Neuron (in vitro differentiated cells): ENCODE results near the gene PIK3R6.
"Not testable (repeated sequence)": the region's sequence is repeated elsewhere in the genome, so short reads cannot be mapped to it uniquely, and the experiment has no call there.

Experiments
- H2AFZ ChIP-seq: one replicate; pipeline ENCODE4 v1.6.1; 2013; ENCODE audit warnings: low read depth, mild to moderate bottlenecking, inconsistent platforms, low read length, moderate library complexity
- H3K27me3 ChIP-seq: one replicate; pipeline ENCODE4 v1.6.1; 2013; ENCODE audit warnings: low read length; ENCODE audit not compliant: insufficient read depth
- H3K36me3 ChIP-seq: one replicate; pipeline ENCODE4 v1.6.1; 2013; ENCODE audit warnings: low read length; ENCODE audit not compliant: insufficient read depth
- H3K4me1 ChIP-seq: one replicate; pipeline ENCODE4 v1.6.1; 2013; ENCODE audit warnings: low read length; ENCODE audit not compliant: insufficient read depth
- H3K4me3 ChIP-seq: 2 replicates; pipeline ENCODE4 v1.5.1; 2013; ENCODE audit warnings: mild to moderate bottlenecking, low read length, moderate library complexity
- H3K9me3 ChIP-seq: one replicate; pipeline ENCODE4 v1.6.1; 2013; ENCODE audit warnings: low read length

Gene PIK3R6

DNA sequence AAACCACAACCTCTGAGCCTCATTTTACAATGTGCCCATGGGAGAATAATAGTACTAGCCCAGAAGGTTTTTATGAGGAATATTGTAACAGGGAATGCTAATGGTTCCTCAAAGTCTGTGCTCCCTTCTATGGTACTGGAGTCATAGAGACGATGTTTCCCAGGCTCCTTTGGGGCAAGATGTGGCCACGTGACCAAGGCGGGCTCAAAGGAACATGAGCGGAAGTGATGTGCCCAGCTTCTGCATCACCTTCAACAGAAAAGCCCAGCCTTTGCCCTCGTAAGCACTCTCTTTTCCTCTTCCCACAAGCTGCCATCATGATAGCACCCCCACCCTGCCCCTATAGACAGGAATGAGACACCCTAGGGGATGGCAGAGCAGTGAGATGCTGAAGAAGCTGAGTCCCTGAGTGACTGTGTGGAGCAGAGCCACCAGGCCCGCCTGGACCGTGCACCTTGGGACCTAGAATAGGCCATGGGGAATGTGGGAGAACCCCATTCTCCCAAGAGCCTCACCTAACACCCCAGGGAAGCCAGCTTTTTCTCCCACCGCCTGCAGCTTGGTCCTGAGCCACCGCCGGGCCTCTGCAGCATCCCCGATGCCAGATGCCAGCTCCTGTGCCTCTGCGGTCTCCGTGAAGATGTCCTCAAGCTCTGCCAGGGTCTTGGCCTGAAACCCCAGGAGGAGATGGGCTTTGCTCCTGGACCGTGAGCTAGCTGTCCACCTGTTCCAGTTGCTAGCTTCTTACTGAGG lies 22.2 kb upstream of the PIK3R6 start:
- H3K4me3 ChIP-seq, result no peak overlapping the region
- H3K9me3 ChIP-seq, result no peaks in the 10 kb centered on the region
- H2AFZ ChIP-seq, result no peak overlapping the region
- H3K4me1 ChIP-seq, result no peaks in the 10 kb centered on the region
- H3K27me3 ChIP-seq, result no peaks in the 10 kb centered on the region
- no peaks in the 10 kb centered on the region for H3K36me3 ChIP-seq

DNA sequence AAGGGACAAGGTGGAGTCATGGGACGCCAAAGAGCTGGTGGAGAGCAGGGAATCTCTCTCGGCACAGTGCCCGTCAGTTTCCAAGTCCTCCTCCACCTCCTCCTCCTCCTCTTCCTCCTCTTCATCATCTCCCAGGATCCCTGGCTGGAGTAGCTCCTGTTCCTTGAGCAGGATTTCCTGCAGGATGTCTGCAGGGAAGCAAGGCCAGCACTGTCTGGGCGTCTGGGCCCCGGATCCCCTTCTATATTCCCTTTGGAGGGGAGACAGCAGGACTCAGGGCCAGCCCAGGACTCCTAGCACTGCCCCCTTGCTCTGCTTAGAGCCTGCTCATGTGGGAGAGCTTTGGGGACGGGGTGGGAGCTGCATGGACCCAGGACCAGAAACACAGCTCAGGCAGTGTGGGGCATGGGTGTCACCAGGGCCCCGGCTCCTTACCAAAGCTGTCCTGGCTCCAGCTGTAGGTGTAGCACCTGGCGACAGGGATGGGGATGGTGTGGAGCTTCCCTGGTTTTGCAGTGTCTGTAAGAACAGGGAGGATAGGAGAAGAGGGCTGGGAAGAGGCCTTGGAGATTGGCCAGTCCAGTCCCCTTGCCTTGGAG lies 21.3 kb upstream of the PIK3R6 start:
- H3K27me3 ChIP-seq, result no peaks in the 10 kb centered on the region

DNA sequence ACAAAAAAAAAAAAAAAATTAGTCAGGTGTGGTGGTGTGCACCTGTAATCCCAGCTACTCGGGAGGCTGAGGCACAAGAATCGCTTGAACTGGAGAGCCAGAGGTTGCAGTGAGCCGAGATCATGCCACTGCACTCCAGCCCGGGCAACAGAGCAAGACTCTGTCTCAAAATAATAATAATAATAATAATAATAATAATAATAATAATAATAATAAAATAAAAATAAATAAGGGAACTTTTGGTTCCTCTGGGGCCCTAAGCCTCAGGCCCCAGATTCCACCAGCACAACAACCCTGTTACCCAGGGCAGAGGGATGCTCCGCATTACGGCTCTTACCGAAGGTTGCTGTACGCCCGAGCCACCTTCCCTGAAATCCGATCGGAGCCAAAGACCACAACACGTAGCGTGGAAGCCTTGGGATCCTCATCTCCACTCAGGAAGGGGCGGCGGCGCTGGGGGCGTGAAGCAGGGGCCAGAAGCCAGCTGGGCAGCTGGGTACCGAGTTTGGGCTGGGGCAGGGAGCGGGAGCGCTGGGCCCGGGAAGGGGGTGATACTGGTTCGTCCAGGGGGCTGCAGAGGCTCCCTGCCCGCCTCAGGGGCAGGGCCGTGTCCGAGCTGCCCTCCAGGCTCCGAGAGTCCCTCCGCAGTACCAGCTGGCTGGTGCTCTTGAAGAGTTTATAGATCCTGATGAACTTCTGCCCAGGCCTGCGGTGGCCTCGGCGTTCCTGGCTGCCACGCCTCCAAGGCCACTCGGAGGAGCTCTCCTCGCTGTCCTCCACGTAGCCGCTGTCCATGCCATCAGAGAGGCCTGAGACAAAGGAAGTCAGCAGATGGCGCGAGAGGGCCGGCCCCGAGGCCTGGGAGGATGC lies 20.6 kb upstream of the PIK3R6 start:
- no peak overlapping the region for H2AFZ ChIP-seq
- no peaks in the 10 kb centered on the region for H3K36me3 ChIP-seq
- no peaks in the 10 kb centered on the region for H3K4me1 ChIP-seq
- H3K4me3 ChIP-seq, result no peak overlapping the region
- no peaks in the 10 kb centered on the region for H3K9me3 ChIP-seq
- H3K27me3 ChIP-seq, result no peaks in the 10 kb centered on the region

More for the DNA sequence above, 21.3 kb upstream of the PIK3R6 start:
- Histone ChIP-seq H3K9me3 (no peaks in the 10 kb centered on the region), H3K4me3 (no peak overlapping the region), H3K36me3 (no peaks in the 10 kb centered on the region), H2AFZ (no peak overlapping the region), H3K4me1 (no peaks in the 10 kb centered on the region)

DNA sequence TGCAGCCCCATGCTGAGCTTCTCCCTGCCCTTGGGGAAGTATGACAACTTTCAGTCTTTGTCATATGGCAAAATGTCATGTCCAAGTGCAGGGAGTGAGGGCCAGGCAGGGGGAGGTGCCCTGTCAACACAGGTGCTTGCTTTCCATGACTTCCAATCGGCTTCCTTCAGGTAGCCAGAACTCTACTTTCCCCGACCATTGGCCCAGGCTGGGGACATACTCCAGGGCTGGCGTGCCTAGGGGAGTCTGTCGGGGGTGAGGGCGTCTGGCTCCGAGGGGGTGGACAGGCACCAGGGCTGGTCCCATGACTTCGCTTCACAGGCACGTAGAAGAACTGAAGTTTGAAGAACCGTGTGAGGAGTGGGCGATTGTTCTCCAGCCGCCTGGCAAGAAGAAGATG lies 19.8 kb upstream of the PIK3R6 start:
- Histone ChIP-seq H3K4me1 (no peaks in the 10 kb centered on the region), H3K36me3 (no peaks in the 10 kb centered on the region), H3K9me3 (no peaks in the 10 kb centered on the region), H3K4me3 (no peak overlapping the region), H2AFZ (no peak overlapping the region), H3K27me3 (no peaks in the 10 kb centered on the region)

DNA sequence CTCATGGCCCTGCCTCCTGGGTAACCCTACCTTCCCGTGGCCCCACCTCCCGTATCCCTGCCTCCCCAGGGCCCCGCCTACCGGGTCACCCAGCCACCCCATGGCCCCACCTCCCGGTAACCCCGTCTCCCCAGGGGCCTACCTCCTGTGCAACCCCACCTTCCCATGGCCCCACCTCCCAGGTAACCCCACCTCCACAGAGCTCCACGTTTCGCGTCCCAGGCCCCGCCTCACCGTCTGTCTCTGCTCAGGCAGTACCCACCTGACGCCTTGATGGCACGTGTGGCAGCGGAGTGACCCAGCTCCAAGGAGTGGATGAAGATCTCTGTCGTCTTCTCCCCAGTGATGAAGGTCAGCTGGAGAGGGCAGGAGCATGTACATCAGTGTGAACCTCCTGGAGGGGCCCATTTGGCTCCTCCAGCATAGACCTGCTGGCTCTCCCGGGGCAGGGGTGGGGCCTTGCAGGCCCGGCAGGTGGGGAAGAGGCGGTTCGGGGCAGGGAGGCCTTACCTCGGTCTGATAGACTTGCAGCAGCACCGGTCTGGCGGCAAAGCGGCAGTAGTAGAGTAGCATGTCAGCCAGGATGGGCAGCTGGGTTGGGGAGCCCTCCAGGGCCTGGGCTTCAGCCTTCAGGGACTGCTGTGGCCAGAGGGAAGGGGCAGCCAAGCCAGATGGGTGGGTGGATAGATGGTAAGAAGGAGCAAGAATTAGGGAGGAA lies 18.7 kb upstream of the PIK3R6 start:
- Histone ChIP-seq H3K9me3 (no peaks in the 10 kb centered on the region), H3K4me1 (no peaks in the 10 kb centered on the region), H3K36me3 (no peaks in the 10 kb centered on the region), H2AFZ (no peak overlapping the region), H3K27me3 (no peaks in the 10 kb centered on the region), H3K4me3 (no peak overlapping the region)

DNA sequence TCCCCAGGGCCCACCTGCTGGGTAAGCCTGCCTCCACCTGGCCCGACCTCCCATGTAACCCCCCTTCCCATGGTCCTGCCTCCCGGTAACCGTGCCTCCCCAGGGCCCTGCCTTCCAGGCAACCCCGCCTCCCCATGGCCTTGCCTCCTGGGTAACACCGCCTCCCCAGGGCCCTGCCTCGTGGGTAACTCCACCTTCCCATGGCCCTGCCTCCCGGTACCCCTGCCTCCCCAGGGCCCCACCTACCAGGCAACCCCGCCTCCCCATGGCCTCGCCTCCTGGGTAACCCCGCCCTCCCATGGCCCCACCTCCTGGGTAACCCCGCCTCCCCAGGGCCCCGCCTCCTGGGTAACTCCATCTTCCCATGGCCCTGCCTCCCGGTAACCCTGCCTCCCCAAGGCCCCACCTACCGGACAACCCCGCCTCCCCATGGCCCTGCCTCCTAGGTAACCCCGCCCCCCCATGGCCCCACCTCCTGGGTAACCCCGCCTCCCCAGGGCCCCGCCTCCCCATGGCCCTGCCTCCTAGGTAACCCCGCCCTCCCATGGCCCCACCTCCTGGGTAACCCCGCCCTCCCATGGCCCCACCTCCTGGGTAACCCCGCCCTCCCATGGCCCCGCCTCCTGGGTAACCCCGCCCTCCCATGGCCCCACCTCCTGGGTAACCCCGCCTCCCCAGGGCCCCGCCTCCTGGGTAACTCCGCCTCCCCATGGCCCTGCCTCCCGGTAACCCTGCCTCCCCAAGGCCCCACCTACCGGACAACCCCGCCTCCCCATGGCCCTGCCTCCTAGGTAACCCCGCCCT lies 17.9 kb upstream of the PIK3R6 start:
- not testable (repeated sequence) for H3K4me1 ChIP-seq, H3K9me3 ChIP-seq, H3K36me3 ChIP-seq, H3K27me3 ChIP-seq, H2AFZ ChIP-seq, H3K4me3 ChIP-seq

DNA sequence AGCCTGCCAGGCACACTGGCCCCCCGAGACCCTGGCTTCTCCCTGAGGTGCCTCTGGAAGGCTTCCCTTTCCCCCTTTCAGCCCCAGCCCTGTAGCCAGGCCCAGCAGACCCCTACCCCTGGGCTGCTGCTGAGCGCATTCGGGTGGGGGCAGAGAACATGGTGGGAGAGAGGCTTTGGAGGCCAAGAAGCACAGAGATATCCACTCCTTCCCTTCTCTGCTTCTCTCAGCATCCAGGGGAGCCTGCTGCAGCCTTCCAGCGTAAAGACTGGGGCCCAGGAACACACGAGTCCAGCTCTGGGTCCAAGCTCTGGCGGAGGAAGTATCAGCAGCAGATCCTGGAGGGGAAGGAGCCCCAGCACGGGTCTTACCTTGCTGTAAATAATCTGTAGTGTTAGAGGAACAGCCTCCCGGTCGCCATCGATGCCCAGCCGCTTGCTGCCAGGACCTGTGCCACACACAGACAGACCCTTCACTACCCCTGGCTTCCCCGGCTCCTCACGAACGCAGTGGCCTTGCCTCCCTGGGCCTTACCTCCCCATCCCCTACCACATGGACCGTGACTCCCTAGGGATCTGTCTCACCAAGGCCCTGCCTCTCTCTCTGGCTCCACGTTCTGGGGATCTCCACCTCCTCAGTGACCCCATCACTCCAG lies 17.0 kb upstream of the PIK3R6 start:
- H3K4me3 ChIP-seq, result no peak overlapping the region
- no peaks in the 10 kb centered on the region for H3K36me3 ChIP-seq
- H3K4me1 ChIP-seq, result no peaks in the 10 kb centered on the region
- H3K27me3 ChIP-seq, result no peaks in the 10 kb centered on the region
- no peaks in the 10 kb centered on the region for H3K9me3 ChIP-seq
- H2AFZ ChIP-seq, result no peak overlapping the region

DNA sequence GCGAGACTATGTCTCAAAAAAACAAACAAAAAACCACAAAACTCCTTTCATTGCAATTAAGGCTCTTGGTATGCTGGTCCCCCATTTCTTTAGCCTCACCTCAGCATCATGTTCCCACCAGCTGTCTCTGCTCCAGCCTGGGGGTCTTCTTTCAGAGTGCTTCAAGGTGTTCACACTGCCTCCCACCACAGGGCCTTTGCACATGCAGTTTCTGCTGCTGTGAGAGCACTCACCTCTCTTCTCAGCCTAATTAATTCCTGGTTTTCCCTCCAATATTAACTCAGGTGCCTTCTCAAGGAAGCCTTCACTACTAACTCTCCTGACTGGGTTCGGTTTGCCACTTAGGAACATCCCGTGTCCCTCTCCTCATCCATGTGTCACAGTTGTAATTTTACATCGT lies 15.9 kb upstream of the PIK3R6 start:
- no peaks in the 10 kb centered on the region for H3K9me3 ChIP-seq
- H3K4me3 ChIP-seq, result no peak overlapping the region
- no peaks in the 10 kb centered on the region for H3K27me3 ChIP-seq
- H2AFZ ChIP-seq, result no peak overlapping the region
- no peaks in the 10 kb centered on the region for H3K36me3 ChIP-seq
- no peaks in the 10 kb centered on the region for H3K4me1 ChIP-seq

DNA sequence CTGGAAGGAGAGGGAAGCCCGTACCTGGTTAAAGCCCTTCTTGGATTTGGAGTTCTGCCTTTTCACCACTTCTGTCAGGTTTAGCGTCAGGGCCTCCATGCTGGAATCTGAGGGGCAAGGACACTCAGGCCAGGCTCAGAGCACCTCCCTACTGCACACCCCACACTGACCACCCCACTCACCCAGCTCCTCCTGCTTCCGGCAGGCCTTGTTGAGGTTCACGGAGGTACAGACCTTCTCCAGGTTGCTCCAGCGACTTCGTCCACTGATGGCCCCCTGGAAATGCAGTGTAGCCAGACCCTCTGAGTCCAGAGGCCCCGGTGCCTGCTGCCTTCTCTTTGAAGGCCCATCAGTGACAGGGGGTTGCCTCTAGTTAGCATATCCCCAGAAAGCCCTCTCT lies 14.1 kb upstream of the PIK3R6 start:
- Histone ChIP-seq H3K4me3 (no peak overlapping the region), H2AFZ (no peak overlapping the region), H3K36me3 (no peaks in the 10 kb centered on the region), H3K27me3 (no peaks in the 10 kb centered on the region), H3K9me3 (no peaks in the 10 kb centered on the region), H3K4me1 (no peaks in the 10 kb centered on the region)

DNA sequence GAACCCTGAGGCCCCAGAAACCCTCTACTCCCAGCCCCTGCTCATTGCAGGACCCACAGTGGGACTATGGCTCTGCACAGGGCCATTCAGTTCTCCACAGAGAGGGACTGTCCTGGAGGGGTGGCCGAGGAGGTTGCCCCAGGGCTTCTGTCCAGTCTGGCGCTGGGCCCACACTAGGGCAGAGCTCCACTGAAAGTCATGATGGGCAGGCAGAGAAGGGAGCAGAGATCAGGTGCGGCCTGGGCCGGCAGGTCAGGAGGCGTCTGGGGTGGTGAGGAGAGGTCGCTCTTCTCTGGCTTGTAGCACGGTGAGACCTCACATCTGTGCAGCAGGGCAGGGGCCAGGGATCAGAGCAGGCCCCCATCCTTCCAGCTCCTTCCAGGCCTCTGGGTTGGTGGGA lies 13.0 kb upstream of the PIK3R6 start:
- H2AFZ ChIP-seq, result no peak overlapping the region
- H3K27me3 ChIP-seq, result no peaks in the 10 kb centered on the region
- H3K9me3 ChIP-seq, result no peaks in the 10 kb centered on the region
- no peak overlapping the region for H3K4me3 ChIP-seq
- H3K4me1 ChIP-seq, result no peaks in the 10 kb centered on the region
- no peaks in the 10 kb centered on the region for H3K36me3 ChIP-seq

DNA sequence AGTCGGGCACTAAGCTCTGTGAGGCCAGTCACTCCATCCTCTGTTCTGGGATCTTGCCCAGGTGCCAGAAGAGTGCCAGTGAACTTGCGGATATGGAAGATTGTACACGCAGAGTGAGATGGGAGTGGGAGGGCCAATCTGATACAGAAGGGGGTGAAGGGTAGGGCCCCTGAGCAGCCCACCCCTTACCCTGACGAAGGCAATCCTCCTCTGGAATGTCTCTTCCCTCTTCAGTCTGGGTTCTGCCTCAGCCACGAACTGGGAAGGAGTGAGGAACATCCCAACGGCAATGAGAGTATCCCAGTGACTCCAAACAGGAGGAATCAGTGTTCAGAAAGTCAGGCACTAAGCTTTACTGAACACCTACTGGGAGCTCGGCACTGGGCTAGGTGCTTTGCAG lies 11.9 kb upstream of the PIK3R6 start:
- Histone ChIP-seq H3K4me3 (no peak overlapping the region), H3K9me3 (no peaks in the 10 kb centered on the region), H3K36me3 (no peaks in the 10 kb centered on the region), H3K27me3 (no peaks in the 10 kb centered on the region), H2AFZ (no peak overlapping the region), H3K4me1 (no peaks in the 10 kb centered on the region)

DNA sequence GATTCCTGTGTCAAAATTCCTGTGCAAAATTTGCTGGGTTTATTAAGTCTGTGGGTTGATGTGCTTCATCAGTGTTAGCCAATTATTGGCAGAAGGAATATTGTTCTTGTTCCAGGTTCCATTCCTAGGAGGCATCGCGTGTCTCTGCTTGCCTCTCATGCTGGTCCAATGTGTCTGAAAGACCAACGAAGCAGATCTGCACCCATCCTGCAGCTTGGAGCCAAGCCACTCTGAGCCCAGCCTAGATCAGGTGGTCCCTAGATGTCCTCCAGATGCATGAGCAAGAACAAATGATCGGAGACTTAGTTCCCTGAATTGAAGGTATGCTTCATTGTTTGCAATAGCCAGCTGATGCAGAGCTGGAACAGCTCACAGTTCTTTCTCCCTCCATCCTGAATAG lies 10.5 kb upstream of the PIK3R6 start:
- no peaks in the 10 kb centered on the region for H3K9me3 ChIP-seq
- no peaks in the 10 kb centered on the region for H3K27me3 ChIP-seq
- no peaks in the 10 kb centered on the region for H3K4me1 ChIP-seq

More for the DNA sequence above, 10.5 kb upstream of the PIK3R6 start:
- Histone ChIP-seq H2AFZ (no peak overlapping the region), H3K4me3 (no peak overlapping the region), H3K36me3 (no peaks in the 10 kb centered on the region)
